OCI-LY1 (cell line): ENCODE data around the gene ACVR1.

Source experiments
- EZH2 ChIP-seq: fragments of 200-600 bp; sonication (generic), shearing (Covaris generic); IDR thresholded peaks from 2 replicates; pipeline ENCODE4 v1.8.0; 2017; ENCODE audit warnings: borderline replicate concordance, mixed run types, mild to moderate bottlenecking, antibody characterized with exemption, low read length, moderate library complexity, mixed read lengths
- TF ChIP-seq, protein P1 (sequence below): fragments of 200-600 bp; sonication (generic), shearing (Covaris generic); IDR thresholded peaks from 2 replicates; pipeline ENCODE4 v1.5.1; 2017; ENCODE audit warnings: mild to moderate bottlenecking, antibody characterized with exemption, low read length, moderate library complexity, mixed read lengths

DNA sequence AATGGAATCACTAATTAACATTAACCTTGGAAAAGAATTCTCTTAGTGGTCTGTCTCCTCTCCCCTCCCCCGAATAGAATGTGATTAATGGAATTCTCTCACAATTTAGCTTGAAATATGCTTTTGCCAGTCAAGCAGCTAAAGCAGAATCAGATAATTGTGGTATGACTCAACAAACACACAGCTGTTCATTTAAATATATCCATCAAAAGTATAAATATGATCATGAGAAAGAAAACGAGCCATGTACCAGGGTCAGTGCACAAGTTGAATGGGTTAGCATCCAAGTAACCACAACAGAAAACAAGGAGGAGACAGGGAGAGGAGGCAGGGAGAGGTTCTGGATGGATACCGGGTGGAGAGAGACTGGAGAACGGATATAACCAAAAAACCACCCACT lies 66.9 kb downstream of the ACVR1 start:
- TF ChIP-seq, protein P1, sequence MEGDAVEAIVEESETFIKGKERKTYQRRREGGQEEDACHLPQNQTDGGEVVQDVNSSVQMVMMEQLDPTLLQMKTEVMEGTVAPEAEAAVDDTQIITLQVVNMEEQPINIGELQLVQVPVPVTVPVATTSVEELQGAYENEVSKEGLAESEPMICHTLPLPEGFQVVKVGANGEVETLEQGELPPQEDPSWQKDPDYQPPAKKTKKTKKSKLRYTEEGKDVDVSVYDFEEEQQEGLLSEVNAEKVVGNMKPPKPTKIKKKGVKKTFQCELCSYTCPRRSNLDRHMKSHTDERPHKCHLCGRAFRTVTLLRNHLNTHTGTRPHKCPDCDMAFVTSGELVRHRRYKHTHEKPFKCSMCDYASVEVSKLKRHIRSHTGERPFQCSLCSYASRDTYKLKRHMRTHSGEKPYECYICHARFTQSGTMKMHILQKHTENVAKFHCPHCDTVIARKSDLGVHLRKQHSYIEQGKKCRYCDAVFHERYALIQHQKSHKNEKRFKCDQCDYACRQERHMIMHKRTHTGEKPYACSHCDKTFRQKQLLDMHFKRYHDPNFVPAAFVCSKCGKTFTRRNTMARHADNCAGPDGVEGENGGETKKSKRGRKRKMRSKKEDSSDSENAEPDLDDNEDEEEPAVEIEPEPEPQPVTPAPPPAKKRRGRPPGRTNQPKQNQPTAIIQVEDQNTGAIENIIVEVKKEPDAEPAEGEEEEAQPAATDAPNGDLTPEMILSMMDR, result no peak
- TF ChIP-seq EZH2, result no peak
